Adrenal gland (tissue), 12 donors: ENCODE results near the gene LRP1B. TPM values are rescaled to one million over a fixed set of nuclear protein-coding genes. Genes with fewer than 3 reads are reported as not detected.

ENCODE experiments used
- DNase-seq, 7 donors: peaks; one replicate each; pipeline ENCODE4 v3.0.0-alpha.2; 2019 to 2020
- H3K27ac ChIP-seq, 5 donors: fragments of 200-600 bp; sonication (generic) in 4 of 5; 1 replicate in 3 of 5; 2 replicates in 2 of 5; pipeline versions ENCODE4 v1.5.1 to v1.8.0; 2016 to 2020; ENCODE audit warnings: mild to moderate bottlenecking in 1 of 5
- H3K27me3 ChIP-seq: fragments of 200-600 bp; 2 replicates; pipeline ENCODE4 v1.8.0; 2021
- H3K36me3 ChIP-seq, 2 donors: fragments of 200-600 bp; replicated peaks in 1 of 2; 1 replicate in 1 of 2; 2 replicates in 1 of 2; pipeline versions ENCODE4 v1.5.1 to v1.8.0; 2018 to 2022
- H3K4me1 ChIP-seq, 2 donors: fragments of 200-600 bp; replicated peaks in 1 of 2; 1 replicate in 1 of 2; 2 replicates in 1 of 2; pipeline versions ENCODE4 v1.5.1 to v1.8.0; 2018 to 2021
- H3K4me3 ChIP-seq, 4 donors: fragments of 200-600 bp; sonication (generic) in 3 of 4; one replicate each; pipeline ENCODE4 v1.5.1; 2016 to 2018
- H3K9me3 ChIP-seq, 3 donors: fragments of 200-600 bp; sonication (generic) in 1 of 3; replicated peaks in 1 of 3; 1 replicate in 2 of 3; 2 replicates in 1 of 3; pipeline versions ENCODE4 v1.5.1 to v1.8.0; 2016 to 2021
- CTCF ChIP-seq, 6 experiments: fragments of 450-650 bp in 4 of 6; fragments of 200-600 bp in 2 of 6; sonication (generic) in 1 of 6; IDR thresholded peaks; 1 replicate in 5 of 6; 2 replicates in 1 of 6; pipeline versions ENCODE4 v1.5.1 to v1.8.0; 2016 to 2021; ENCODE audit warnings: antibody characterized with exemption in 6 of 6, mild to moderate bottlenecking in 2 of 6, moderate library complexity in 1 of 6
- POLR2A ChIP-seq, 2 donors: fragments of 450-650 bp; IDR thresholded peaks; one replicate each; pipeline ENCODE4 v1.6.1; 2017; ENCODE audit warnings: antibody characterized with exemption in 2 of 2, mild to moderate bottlenecking in 2 of 2, moderate library complexity in 1 of 2
- WGBS, 4 donors: extraction: QIAGEN DNeasy Blood & Tissue Kit in 2 of 4; methylation state at CpG; one replicate each; pipeline versions ENCODE4 v1.1.5 to v1.1.7; 2013 to 2017; 5-methylcytosine and 5-hydroxymethylcytosine counted together
- intact Hi-C, 2 donors: fragments of 100-400 bp; cut with DNase I; formaldehyde crosslinking; loops; one replicate each; pipeline versions ENCODE4 v1.14.1 to v1.15.0; 2022 to 2023
- polyA plus RNA-seq, 3 donors: library from polyadenylated mRNA; stranded (reverse); fragments of 200-250 nt in 2 of 3; fragments of 350-450 nt in 1 of 3; fragmentation: Illumina TruSeq in 1 of 3; extraction: RNeasy Lipid Tissue Mini Kit (QIAGEN cat#74804) in 1 of 3; gene quantifications; one replicate each; pipeline ENCODE4 v1.2.3, GENCODE V29; 2013 to 2014
- total RNA-seq, 9 donors: library from RNA; depleted of rRNA in 4 of 9; stranded (reverse); fragments of >200 nt in 4 of 9; fragments of 120-200 nt in 1 of 9; fragmentation: NEBNext Ultra II Directional in 1 of 9; extraction: Animal tissue kit (Norgen Biotek cat#: 25700) in 1 of 9; gene quantifications; one replicate each; pipeline versions ENCODE4 v1.1.0 to v1.2.4, GENCODE V29; 2013 to 2023
- donor health status: healthy with polysubstance abuse.
- donor health status: Bipolar disorder and iron deficiency.
- donor health status: DM: yes; HTN: yes; CAD: no.
- donor health status: DM: no; HTN: no; CAD: no.
- donor health status: DM: no; HTN: no; CAD: no.
- donor health status: DM: yes; HTN: yes; CAD: no.

Gene LRP1B
- total and polyA plus RNA-seq, 12 donors = 0.84 to 5.4 (median 2.1) TPM

DNA sequence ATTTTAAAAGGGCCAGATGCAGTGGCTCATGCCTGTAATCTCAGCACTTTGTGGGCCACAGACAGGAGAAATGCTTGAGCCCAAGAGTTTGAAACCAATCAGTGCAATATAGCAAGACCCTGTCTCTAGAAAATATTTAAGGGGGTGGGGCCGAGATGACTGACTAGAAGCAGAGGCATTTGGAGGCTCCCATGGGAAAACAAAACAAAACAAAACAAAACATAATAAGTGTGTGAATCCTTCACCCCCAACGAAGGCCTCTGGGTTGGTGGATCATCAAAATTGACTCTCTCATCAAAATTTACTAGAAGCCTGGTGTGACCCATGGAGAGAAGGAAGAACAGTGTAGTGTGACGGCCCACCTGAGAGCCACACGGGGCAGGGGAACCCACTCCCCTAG, 560.9 kb downstream of the LRP1B start:
- no peak for TF ChIP-seq CTCF (IDR thresholded peaks at IDR 0.05)
- no peak for TF ChIP-seq POLR2A (IDR thresholded peaks at IDR 0.05)
- H3K27ac ChIP-seq = no peak overlapping the region
- H3K27me3 ChIP-seq = no peaks in the 10 kb centered on the region
- H3K4me3 ChIP-seq = no peak overlapping the region
- 79 to 91% (median 86%) methylated on average over 4 of the region's 4 CpGs for whole genome bisulfite sequencing, 4 donors
- no peaks in the 10 kb centered on the region for H3K9me3 ChIP-seq
- DNase-seq = no peak
- no peaks in the 10 kb centered on the region for H3K36me3 ChIP-seq
- no peaks in the 10 kb centered on the region for H3K4me1 ChIP-seq
- intact Hi-C loops = no loop called here

DNA sequence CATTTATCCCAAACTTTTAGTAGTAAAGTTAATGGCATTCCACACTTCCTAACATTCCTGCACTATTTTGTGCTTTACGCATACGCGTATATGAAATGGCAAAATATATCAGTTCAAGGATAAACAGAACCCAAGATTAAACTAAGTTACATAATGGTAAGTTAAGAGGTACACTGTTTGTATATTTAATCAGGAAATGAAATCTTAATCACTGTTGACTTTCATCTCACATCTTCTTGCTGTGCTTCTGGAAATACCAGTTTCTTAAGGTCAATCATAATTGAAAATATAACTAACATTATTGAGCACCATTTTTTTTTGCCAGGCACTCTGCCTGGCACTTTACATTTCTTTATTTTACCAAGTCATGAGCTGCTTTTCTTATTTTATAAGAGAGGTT, 565.2 kb downstream of the LRP1B start:
- intact Hi-C loops = no loop called here
- H3K4me3 ChIP-seq = no peak overlapping the region
- no peak overlapping the region for H3K27ac ChIP-seq
- no peak for TF ChIP-seq CTCF (IDR thresholded peaks at IDR 0.05)
- no peak for TF ChIP-seq POLR2A (IDR thresholded peaks at IDR 0.05)
- no peaks in the 10 kb centered on the region for H3K27me3 ChIP-seq
- no peaks in the 10 kb centered on the region for H3K36me3 ChIP-seq
- WGBS, 4 donors = 95 to 100% (median 98%) methylated on average over 3 of the region's 3 CpGs
- H3K4me1 ChIP-seq = no peaks in the 10 kb centered on the region
- H3K9me3 ChIP-seq = no peaks in the 10 kb centered on the region
- no peak for DNase-seq

DNA sequence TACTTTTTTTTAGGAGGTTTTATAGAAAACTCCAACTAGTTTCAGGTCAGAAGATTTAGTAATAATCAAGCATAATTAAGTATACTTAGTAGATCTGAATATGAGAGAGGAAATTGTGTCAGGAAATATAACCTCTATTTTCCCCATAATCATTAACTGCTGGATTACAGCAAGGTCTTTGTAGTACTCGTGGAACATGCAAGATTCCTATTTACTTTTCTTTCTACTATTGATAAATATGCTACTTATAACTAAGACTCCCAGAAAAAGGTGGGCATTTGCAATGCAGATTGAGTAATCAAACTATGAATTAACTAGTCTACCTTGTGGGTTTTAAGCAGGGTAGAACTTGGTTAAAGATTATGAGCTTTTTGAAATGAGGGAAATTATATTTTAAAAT, 570.1 kb downstream of the LRP1B start:
- WGBS, 4 donors = 61 to 73% (median 66%) methylated on average over 1 of the region's 1 CpG
- DNase-seq = no peak
- Histone ChIP-seq H3K4me3 (no peak overlapping the region), H3K36me3 (no peaks in the 10 kb centered on the region), H3K9me3 (no peaks in the 10 kb centered on the region), H3K27ac (no peak overlapping the region), H3K27me3 (no peaks in the 10 kb centered on the region), H3K4me1 (no peaks in the 10 kb centered on the region)
- intact Hi-C loops = no loop called here
- no peak for TF ChIP-seq POLR2A (IDR thresholded peaks at IDR 0.05)
- no peak for TF ChIP-seq CTCF (IDR thresholded peaks at IDR 0.05)

DNA sequence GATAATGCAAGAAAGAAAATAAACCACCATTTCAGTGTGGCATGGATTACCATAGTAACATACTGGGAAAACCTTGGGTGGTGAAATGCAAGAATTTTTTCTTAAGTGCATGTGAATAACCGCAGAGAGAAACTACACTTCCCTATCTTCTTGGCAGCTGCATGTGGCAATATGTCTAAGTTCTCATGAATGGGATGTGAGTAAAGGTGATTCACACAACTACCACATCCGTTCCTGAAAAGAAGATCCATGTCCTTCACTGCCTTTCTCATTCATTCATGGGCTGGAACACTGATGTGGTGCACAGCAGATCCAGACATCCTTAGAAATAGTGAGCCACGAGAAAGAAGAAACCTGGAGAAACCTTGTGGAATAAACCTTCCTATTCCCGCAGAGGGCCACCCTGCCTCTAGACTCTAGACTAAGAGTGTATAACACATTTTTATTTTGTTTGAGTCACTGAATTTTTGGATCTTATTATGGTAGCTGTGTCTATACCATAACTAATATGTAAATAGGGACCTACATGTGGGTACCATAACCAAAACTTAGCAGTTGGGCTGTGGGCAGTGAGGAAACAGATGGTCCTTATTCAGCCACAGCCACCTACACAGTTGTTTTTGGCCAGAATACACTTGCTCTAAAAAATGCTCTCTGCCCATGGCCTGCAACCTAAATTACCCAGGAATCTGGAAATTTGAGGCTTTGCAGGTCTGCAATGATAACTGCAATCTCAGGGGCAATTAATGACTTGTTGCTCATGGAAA, 573.3 kb downstream of the LRP1B start:
- H3K27me3 ChIP-seq = no peaks in the 10 kb centered on the region
- TF ChIP-seq POLR2A (IDR thresholded peaks at IDR 0.05) (no peak), CTCF (IDR thresholded peaks at IDR 0.05) (no peak)
- H3K36me3 ChIP-seq = no peaks in the 10 kb centered on the region
- 73 to 80% (median 75%) methylated on average over 4 of the region's 4 CpGs for WGBS, 4 donors
- DNase-seq = no peak
- H3K9me3 ChIP-seq = no peaks in the 10 kb centered on the region
- no peak overlapping the region for H3K27ac ChIP-seq
- no peaks in the 10 kb centered on the region for H3K4me1 ChIP-seq
- no peak overlapping the region for H3K4me3 ChIP-seq
- intact Hi-C loops = no loop called here
